HepG2 (cell line): ENCODE results near the gene ZNF783. TPM values are rescaled to one million over a fixed set of nuclear protein-coding genes. Genes with fewer than 3 reads are reported as not detected.

Experiments used
- ATAC-seq: fragments of 200-7000 bp; cut with Tn5 transposase; 3 replicates; pipeline ENCODE4 v1.9.1; 2020; ENCODE audit warnings: mild to moderate bottlenecking, moderate library complexity
- BruUV-seq: library from RNA; stranded (reverse); fragments of 400-500 nt; replicated peaks from 2 replicates; lab custom pipeline; 2021; lab: Mats Ljungman, UMichigan
- CTCF ChIA-PET: fragments of 300-600 bp; formaldehyde crosslinking; extraction: SDS; loops from one replicate; lab custom pipeline; 2021; ENCODE audit warnings: low total read pairs, inconsistent platforms, low intra/inter-chr PET ratio; lab: Yijun Ruan, JAX
- POLR2A ChIA-PET: fragments of 350-600 bp; sonication (Branson Sonifier 250); formaldehyde crosslinking; loops from one replicate; lab custom pipeline; 2020; ENCODE audit warnings: antibody characterized with exemption, inconsistent platforms; lab: Yijun Ruan, JAX
- DNase-seq: peaks from one replicate; pipeline ENCODE4 v3.0.0-alpha.2; 2015; ENCODE audit warnings: low spot score
- FAIRE-seq: peaks from 3 replicates; lab custom pipeline; 2011; peaks lifted over from hg19 to GRCh38; lab: Jason Lieb, UNC
- H2AFZ ChIP-seq: one replicate; pipeline ENCODE4 v1.6.1; 2011; ENCODE audit warnings: low read length, inconsistent platforms
- H3K27ac ChIP-seq: fragments of 300-600 bp; 3 replicates; pipeline ENCODE4 v1.8.0; 2011; ENCODE audit warnings: mixed run types, mild to moderate bottlenecking, mixed read lengths, low read length, inconsistent platforms; ENCODE audit not compliant: insufficient read depth; ENCODE audit errors: extremely low read length
- H3K27me3 ChIP-seq, 2 experiments: fragments of 200-600 bp in 1 of 2; 2 replicates in 1 of 2; 3 replicates in 1 of 2; pipeline versions ENCODE4 v1.6.0 to v1.8.0; 2011; ENCODE audit warnings: low read length in 2 of 2, mild to moderate bottlenecking in 2 of 2, moderate library complexity in 2 of 2, inconsistent platforms in 1 of 2; ENCODE audit not compliant: insufficient read depth in 2 of 2, control insufficient read depth in 1 of 2
- H3K36me3 ChIP-seq, 2 experiments: fragments of 200-600 bp in 1 of 2; replicated peaks in 1 of 2; 2 replicates in 1 of 2; 3 replicates in 1 of 2; pipeline versions ENCODE4 v1.5.1 to v1.8.0; 2011; ENCODE audit warnings: low read length in 2 of 2, inconsistent platforms in 1 of 2; ENCODE audit not compliant: insufficient read depth in 2 of 2, control insufficient read depth in 1 of 2
- H3K4me1 ChIP-seq: 2 replicates; pipeline ENCODE4 v1.5.1; 2012; ENCODE audit warnings: low read length, inconsistent platforms; ENCODE audit not compliant: insufficient read depth
- H3K4me2 ChIP-seq: 2 replicates; pipeline ENCODE4 v1.6.0; 2011; ENCODE audit warnings: low read depth, low read length, inconsistent platforms
- H3K4me3 ChIP-seq, 3 experiments: fragments of 200-600 bp in 1 of 3; sonication (generic), shearing (Covaris generic) in 1 of 3; replicated peaks in 1 of 3; 2 replicates each; pipeline ENCODE4 v1.5.1; 2011 to 2016; ENCODE audit warnings: low read length in 3 of 3, inconsistent platforms in 2 of 3, low read depth in 2 of 3, mild to moderate bottlenecking in 2 of 3, control low read depth in 1 of 3, mixed read lengths in 1 of 3; ENCODE audit not compliant: insufficient read depth in 1 of 3
- H3K79me2 ChIP-seq: one replicate; pipeline ENCODE4 v1.6.1; 2011; ENCODE audit warnings: low read length, inconsistent platforms; ENCODE audit not compliant: insufficient read depth
- H3K9ac ChIP-seq: 2 replicates; pipeline ENCODE4 v1.6.0; 2011; ENCODE audit warnings: mild to moderate bottlenecking, low read depth, low read length, inconsistent platforms; ENCODE audit not compliant: insufficient read depth
- H3K9me3 ChIP-seq: 2 replicates; pipeline ENCODE4 v1.5.1; 2012; ENCODE audit warnings: mild to moderate bottlenecking, low read length
- H4K20me1 ChIP-seq: 2 replicates; pipeline ENCODE4 v1.6.0; 2011; ENCODE audit warnings: inconsistent platforms, mild to moderate bottlenecking, low read length, moderate library complexity; ENCODE audit not compliant: insufficient read depth
- CEBPZ ChIP-seq: IDR thresholded peaks from 2 replicates; pipeline ENCODE4 v1.6.1; 2012; ENCODE audit warnings: low read length, improper control_type of control experiment
- EZH2 ChIP-seq: conservative IDR thresholded peaks from 2 replicates; pipeline ENCODE4 v1.6.1; 2012; ENCODE audit warnings: mild to moderate bottlenecking, low read depth, low read length, moderate library complexity
- KDM3A ChIP-seq: IDR thresholded peaks from 2 replicates; pipeline ENCODE4 v1.6.1; 2018; ENCODE audit warnings: low read depth, missing compliant biosample characterization
- KLF16 ChIP-seq, 2 experiments: sonication (generic) in 1 of 2; formaldehyde crosslinking in 1 of 2; IDR thresholded peaks; 2 replicates each; pipeline versions ENCODE4 v1.6.1 to v1.8.0; 2016 to 2023; ENCODE audit warnings: missing genetic modification reagents in 2 of 2, missing compliant biosample characterization in 1 of 2
- MAFG ChIP-seq: sonication (generic); formaldehyde crosslinking; IDR thresholded peaks from 2 replicates; pipeline ENCODE4 v1.5.1; 2020; ENCODE audit warnings: mild to moderate bottlenecking, missing genetic modification reagents
- RBM39 ChIP-seq: fragments of 200-400 bp; formaldehyde crosslinking; IDR thresholded peaks from one replicate; pipeline ENCODE4 v1.6.1; 2018; ENCODE audit warnings: antibody characterized with exemption, mild to moderate bottlenecking, low read depth, low read length; ENCODE audit not compliant: poor library complexity, severe bottlenecking
- RFXANK ChIP-seq: IDR thresholded peaks from 2 replicates; pipeline ENCODE4 v1.6.1; 2016
- TAF1 ChIP-seq: sonication (generic); formaldehyde crosslinking; IDR thresholded peaks from 2 replicates; pipeline ENCODE4 v1.4.0; 2020; ENCODE audit warnings: missing genetic modification reagents
- TEAD2 ChIP-seq: sonication (generic); formaldehyde crosslinking; IDR thresholded peaks from 2 replicates; pipeline ENCODE4 v1.9.0; 2021; ENCODE audit warnings: missing genetic modification reagents
- TRIM22 ChIP-seq: fragments of 450-650 bp; IDR thresholded peaks from 2 replicates; pipeline ENCODE4 v1.6.1; 2017
- ZNF224 ChIP-seq: sonication (generic); formaldehyde crosslinking; IDR thresholded peaks from 2 replicates; pipeline ENCODE4 v1.5.0; 2020; ENCODE audit warnings: mild to moderate bottlenecking, missing genetic modification reagents
- ZNF563 ChIP-seq: sonication (generic); formaldehyde crosslinking; IDR thresholded peaks from 2 replicates; pipeline ENCODE4 v1.8.0; 2022; ENCODE audit warnings: mild to moderate bottlenecking, moderate library complexity, missing genetic modification reagents
- ZNF577 ChIP-seq: sonication (generic); formaldehyde crosslinking; IDR thresholded peaks from 2 replicates; pipeline ENCODE4 v1.4.0; 2020; ENCODE audit warnings: mild to moderate bottlenecking, low read depth, missing genetic modification reagents, borderline replicate concordance
- ZNF644 ChIP-seq: IDR thresholded peaks from 2 replicates; pipeline ENCODE4 v1.6.1; 2016; ENCODE audit warnings: low read depth
- ZNF879 ChIP-seq: sonication (generic); formaldehyde crosslinking; IDR thresholded peaks from 2 replicates; pipeline ENCODE4 v1.8.1; 2023; ENCODE audit warnings: missing genetic modification reagents
- ZNF883 ChIP-seq: sonication (generic); formaldehyde crosslinking; IDR thresholded peaks from 2 replicates; pipeline ENCODE4 v1.5.1; 2020; ENCODE audit warnings: mild to moderate bottlenecking, missing genetic modification reagents; ENCODE audit errors: not compliant biosample characterization
- WGBS: methylation state at CpG from one replicate; pipeline ENCODE4 v1.1.6; 2017; ENCODE audit warnings: low lambda C conversion rate; 5-methylcytosine and 5-hydroxymethylcytosine counted together
- in situ Hi-C: cut with HindIII; loops from 2 replicates; pipeline ENCODE4 v1.10.0; 2017; ENCODE audit warnings: low pct_unique_long_range_greater_than_20kb; ENCODE audit not compliant: extremely low pct_ligation_motif_present
- intact Hi-C: fragments of 100-400 bp; cut with micrococcal nuclease; formaldehyde crosslinking; loops from one replicate; pipeline ENCODE4 v1.10.0; 2022; ENCODE audit not compliant: unreplicated experiment
- polyA plus RNA-seq, 8 experiments: library from polyadenylated mRNA; depleted of rRNA in 3 of 8; stranded (reverse) in 7 of 8; unstranded in 1 of 8; fragments of >200 nt; fragmentation: Illumina TruSeq in 4 of 8; extraction: Trizol in 4 of 8; gene quantifications; 2 replicates each; pipeline versions ENCODE4 v1.2.1 to v1.2.3, GENCODE V29; 2011 to 2016; ENCODE audit warnings: low read depth in 4 of 8, missing spikeins in 1 of 8, mixed read lengths in 1 of 8; ENCODE audit not compliant: insufficient read depth in 1 of 8
- total RNA-seq, 5 experiments: library from RNA; depleted of rRNA; stranded (reverse); fragments of >200 nt; fragmentation: Illumina TruSeq; extraction: Trizol; gene quantifications; 2 replicates each; pipeline ENCODE4 v1.2.3, GENCODE V29; 2016; ENCODE audit warnings: low read depth in 1 of 5

The ZNF783 gene
- total and polyA plus RNA-seq, 2 of the 13 experiments (the other 11 are each of a cell fraction or from before 2014, with no cell fraction given) = 4.1 to 5.2 TPM

GRCh38 chr7:149245244-149245643 is 16.8 kb upstream of the ZNF783 start:
- intact Hi-C loops = no loop called here
- no peaks in the 10 kb centered on the region for H4K20me1 ChIP-seq
- BruUV-seq = no TSS peak
- POLR2A ChIA-PET = no interaction called here
- H3K4me1 ChIP-seq = peaks cover 23% of the 10 kb centered on the region
- DNase-seq (no peak), FAIRE-seq (no peak), ATAC-seq (no peak)
- TF ChIP-seq TAF1 (CRISPR knock-in tag) (no peak), RFXANK (no peak), TEAD2 (CRISPR knock-in tag) (no peak), EZH2 (no peak), ZNF224 (no peak), ZNF577 (CRISPR knock-in tag) (no peak), ZNF644 (no peak), RBM39 (no peak), ZNF879 (CRISPR knock-in tag) (no peak), KDM3A (no peak)
- H3K4me2 ChIP-seq = no peak overlapping the region
- H3K9me3 ChIP-seq = no peaks in the 10 kb centered on the region
- no peak overlapping the region for H2AFZ ChIP-seq
- CTCF ChIA-PET = no interaction called here
- H3K36me3 ChIP-seq = peaks cover 1 to 9% of the 10 kb centered on the region in 2 experiments; a peak in 4 of 5 replicates
- H3K4me3 ChIP-seq = no peak overlapping the region
- H3K27me3 ChIP-seq = no peaks in the 10 kb centered on the region
- H3K27ac ChIP-seq = no peak overlapping the region
- in situ Hi-C loops = no loop called here
- H3K79me2 ChIP-seq = peaks cover 22% of the 10 kb centered on the region
- WGBS = 88% methylated on average over 5 of the region's 5 CpGs
- H3K9ac ChIP-seq = no peak overlapping the region

DNA sequence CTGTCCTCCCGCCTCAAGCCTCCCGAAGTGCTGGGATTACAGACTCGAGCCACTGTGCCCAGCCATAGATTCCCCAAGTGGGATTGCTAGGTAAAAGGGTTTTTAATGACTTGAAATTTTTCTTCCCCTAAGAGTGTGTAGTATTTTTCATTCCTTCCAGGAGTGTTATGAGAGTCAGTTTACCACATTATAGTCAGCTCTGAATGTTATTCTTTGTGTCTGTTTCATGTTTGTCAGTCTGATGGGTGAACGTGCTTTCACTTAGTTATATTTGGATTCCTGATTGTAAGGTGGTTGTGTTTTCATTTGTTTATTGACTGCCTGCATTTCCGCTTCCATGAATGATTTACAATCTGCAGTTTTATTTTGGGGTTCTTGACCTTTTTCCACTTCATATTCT is 16.3 kb upstream of the ZNF783 start:
- Histone ChIP-seq H3K27me3 (no peaks in the 10 kb centered on the region), H4K20me1 (no peaks in the 10 kb centered on the region), H3K4me2 (no peak overlapping the region), H3K36me3 (peaks cover 6 to 14% of the 10 kb centered on the region in 2 experiments), H3K9ac (no peak overlapping the region), H3K79me2 (peaks cover 17% of the 10 kb centered on the region), H3K4me1 (peaks cover 19% of the 10 kb centered on the region), H3K9me3 (no peaks in the 10 kb centered on the region), H3K27ac (no peak overlapping the region), H2AFZ (no peak overlapping the region), H3K4me3 (no peak overlapping the region)
- intact Hi-C loops (no loop called here), in situ Hi-C loops (no loop called here)
- ChIA-PET POLR2A (no interaction called here), CTCF (no interaction called here)
- 97% methylated on average over 5 of the region's 5 CpGs for WGBS
- no TSS peak for BruUV-seq
- FAIRE-seq (no peak), ATAC-seq (no peak), DNase-seq (no peak)
- TF ChIP-seq ZNF563 (CRISPR knock-in tag) (no peak), KLF16 (CRISPR knock-in tag; IDR thresholded peaks at IDR 0.05) (no peak), ZNF644 (no peak), TRIM22 (no peak), ZNF883 (CRISPR knock-in tag) (no peak), MAFG (CRISPR knock-in tag) (no peak), CEBPZ (no peak)
